Measurements from ENCODE around the gene ADAMTS4. TPM values are rescaled to one million over a fixed set of nuclear protein-coding genes. Genes with fewer than 3 reads are reported as not detected.
"Not testable (repeated sequence)": the region's sequence is repeated elsewhere in the genome, so short reads cannot be mapped to it uniquely, and the experiment has no call there.

The ADAMTS4 gene
- total RNA-seq, 1 donor from 2014 or later, result 6.8 TPM

- Mint-ChIP-seq H3K4me1 (peaks cover 20% of the 10 kb centered on the region), H3K9me3 (no peaks in the 10 kb centered on the region), H3K27me3 (ENCODE audit: low read depth) (no peaks in the 10 kb centered on the region), H3K36me3 (peaks cover 4% of the 10 kb centered on the region), H3K4me3 (peak overlapping the region; percentile 99), H3K27ac (no peak overlapping the region)
- peak; percentile 97 for TF ChIP-seq CTCF (IDR thresholded peaks at IDR 0.05; ENCODE audit: unreplicated experiment)
- peak; percentile 78 to 89 for DNase-seq (ENCODE audit: low spot score in 2 of 2, unreplicated experiment in 2 of 2)
Observed at GRCh38 chr1:161227196-161227871, 28.5 kb upstream of the ADAMTS4 start.

GRCh38 chr1:161226759-161227158 lies 27.9 kb upstream of the ADAMTS4 start:
- no peak overlapping the region for H3K27ac Mint-ChIP-seq
- no peaks in the 10 kb centered on the region for H3K9me3 Mint-ChIP-seq
- TF ChIP-seq CTCF (IDR thresholded peaks at IDR 0.05; ENCODE audit: unreplicated experiment), result no peak
- peaks cover 4% of the 10 kb centered on the region for H3K36me3 Mint-ChIP-seq
- no peak for DNase-seq (ENCODE audit: low spot score in 2 of 2, unreplicated experiment in 2 of 2)
- H3K4me1 Mint-ChIP-seq, result peaks cover 20% of the 10 kb centered on the region
- H3K27me3 Mint-ChIP-seq (ENCODE audit: low read depth), result no peaks in the 10 kb centered on the region
- H3K4me3 Mint-ChIP-seq, result peak overlapping the region; percentile 99

GRCh38 chr1:161226320-161226711 lies 27.5 kb upstream of the ADAMTS4 start:
- Mint-ChIP-seq H3K27me3 (ENCODE audit: low read depth) (no peaks in the 10 kb centered on the region), H3K4me3 (peak overlapping the region; percentile 99), H3K9me3 (no peaks in the 10 kb centered on the region), H3K27ac (no peak overlapping the region), H3K4me1 (peaks cover 20% of the 10 kb centered on the region), H3K36me3 (peaks cover 4% of the 10 kb centered on the region)
- DNase-seq (ENCODE audit: low spot score in 2 of 2, unreplicated experiment in 2 of 2), result no peak
- TF ChIP-seq CTCF (IDR thresholded peaks at IDR 0.05; ENCODE audit: unreplicated experiment), result no peak

GRCh38 chr1:161225534-161226319 lies 26.9 kb upstream of the ADAMTS4 start, which contains the start of gene TOMM40L:
TOMM40L (plus strand) TSS chr1:161226060; CDS start chr1:161226490, 430 bp downstream.
- Mint-ChIP-seq H3K27me3 (ENCODE audit: low read depth) (no peaks in the 10 kb centered on the region), H3K27ac (peak within 1 kb of the TSS; percentile 93), H3K36me3 (peaks cover 4% of the 10 kb centered on the region)

GRCh38 chr1:161225178-161225533 lies 26.3 kb upstream of the ADAMTS4 start:
- H3K36me3 Mint-ChIP-seq, result peaks cover 4% of the 10 kb centered on the region
- no peak for TF ChIP-seq CTCF (IDR thresholded peaks at IDR 0.05; ENCODE audit: unreplicated experiment)
- H3K4me1 Mint-ChIP-seq, result peaks cover 20% of the 10 kb centered on the region
- no peaks in the 10 kb centered on the region for H3K27me3 Mint-ChIP-seq (ENCODE audit: low read depth)
- no peak for DNase-seq (ENCODE audit: low spot score in 2 of 2, unreplicated experiment in 2 of 2)
- H3K27ac Mint-ChIP-seq, result peak overlapping the region; percentile 10
- peak overlapping the region; percentile 99 for H3K4me3 Mint-ChIP-seq
- H3K9me3 Mint-ChIP-seq, result no peaks in the 10 kb centered on the region

More at GRCh38 chr1:161225534-161226319, 26.9 kb upstream of the ADAMTS4 start, which contains the start of gene TOMM40L:
- no peak for TF ChIP-seq CTCF (IDR thresholded peaks at IDR 0.05; ENCODE audit: unreplicated experiment)
- Mint-ChIP-seq H3K9me3 (no peaks in the 10 kb centered on the region), H3K4me3 (peak within 1 kb of the TSS; percentile 99), H3K4me1 (peaks cover 20% of the 10 kb centered on the region)
- peak; percentile 68 to 81 for DNase-seq (ENCODE audit: low spot score in 2 of 2, unreplicated experiment in 2 of 2)

GRCh38 chr1:161224695-161225087 lies 25.8 kb upstream of the ADAMTS4 start:
- not testable (repeated sequence) for H3K4me3 Mint-ChIP-seq; DNase-seq (ENCODE audit: low spot score in 2 of 2, unreplicated experiment in 2 of 2); H3K9me3 Mint-ChIP-seq; H3K27ac Mint-ChIP-seq; H3K36me3 Mint-ChIP-seq; H3K27me3 Mint-ChIP-seq (ENCODE audit: low read depth)
- peaks cover 20% of the 10 kb centered on the region for H3K4me1 Mint-ChIP-seq
